ENCODE results near the gene MPRIP.

MPRIP gene

GRCh38 chr17:17052462-17053221, 10.4 kb downstream of the MPRIP start:
- DNase-seq: no peak

DNA sequence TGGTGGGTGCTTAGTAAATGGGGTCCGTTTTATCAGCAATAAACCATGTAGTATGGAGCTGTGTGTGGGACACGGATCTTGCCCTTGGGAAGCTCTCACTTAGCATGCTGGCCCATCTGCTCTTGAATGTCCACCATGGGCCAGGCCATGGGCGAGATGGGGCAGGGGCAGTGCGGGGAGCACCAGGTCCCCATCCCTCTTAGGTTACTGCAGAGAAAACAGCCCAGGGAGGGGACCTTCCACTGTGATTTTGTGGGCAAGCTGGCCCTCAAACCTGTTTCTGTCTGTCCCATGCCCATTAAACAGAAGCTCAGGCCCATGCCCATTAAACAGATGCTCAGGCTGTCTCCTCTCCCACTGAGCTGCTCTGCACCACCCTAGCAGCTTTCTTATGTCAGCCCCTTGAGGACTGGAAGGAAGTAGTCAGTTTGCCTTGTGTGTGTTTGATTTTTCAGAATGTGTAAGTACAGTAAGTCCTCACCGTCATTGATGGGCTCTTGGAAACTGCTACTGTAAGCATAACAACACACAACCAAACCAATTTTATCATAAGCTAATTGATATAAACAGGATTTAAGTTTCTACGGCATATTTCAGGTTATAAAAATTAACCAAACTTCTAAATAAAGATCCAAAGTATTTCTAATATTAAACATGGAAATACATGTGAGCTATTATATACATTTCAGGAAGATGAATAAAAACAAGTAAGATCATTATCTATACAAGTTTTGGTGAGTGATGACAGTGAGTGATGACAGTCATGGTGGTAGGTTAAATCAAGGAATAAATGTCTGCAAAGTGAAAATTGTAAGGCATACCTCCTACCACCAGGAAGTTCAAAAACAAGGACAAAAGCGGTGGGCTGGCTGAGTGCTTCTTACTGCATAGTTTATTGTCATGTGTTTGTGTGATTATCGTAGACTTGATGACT, 11.5 kb downstream of the MPRIP start:
- no peak for DNase-seq

- DNase-seq: no peak
These were observed 12.4 kb downstream of the MPRIP start for GRCh38 chr17:17054636-17055035.

- no peak for DNase-seq
These were observed 13.3 kb downstream of the MPRIP start for GRCh38 chr17:17055286-17056155.

GRCh38 chr17:17056156-17056539, 13.9 kb downstream of the MPRIP start:
- no peak for DNase-seq

DNA sequence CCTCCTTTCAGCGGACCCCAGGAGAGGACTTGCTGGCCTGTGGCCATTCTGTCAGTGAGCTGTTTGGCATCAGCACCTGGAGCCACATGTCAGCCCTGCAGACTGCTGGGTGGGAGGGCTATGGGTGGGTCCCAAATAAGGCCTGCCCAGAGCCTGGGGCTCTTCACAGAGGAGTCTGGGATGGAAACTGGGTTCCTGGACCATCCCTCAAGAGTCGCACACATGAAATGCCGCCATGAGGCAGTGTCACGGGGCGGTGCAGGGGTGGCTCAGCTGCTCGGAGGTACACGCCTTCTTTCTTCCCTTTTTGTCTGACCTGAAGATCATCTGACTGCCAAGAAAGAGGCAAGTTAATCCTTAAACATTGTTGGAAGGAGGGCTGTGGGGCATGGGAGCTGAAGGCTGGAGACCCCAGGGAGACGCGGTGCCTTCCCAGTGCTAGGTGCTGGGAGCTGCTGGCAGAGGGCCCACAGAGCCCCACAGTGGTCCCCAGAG, 14.8 kb downstream of the MPRIP start:
- no peak for DNase-seq

GRCh38 chr17:17058304-17058703, 16.0 kb downstream of the MPRIP start:
- no peak for DNase-seq

DNA sequence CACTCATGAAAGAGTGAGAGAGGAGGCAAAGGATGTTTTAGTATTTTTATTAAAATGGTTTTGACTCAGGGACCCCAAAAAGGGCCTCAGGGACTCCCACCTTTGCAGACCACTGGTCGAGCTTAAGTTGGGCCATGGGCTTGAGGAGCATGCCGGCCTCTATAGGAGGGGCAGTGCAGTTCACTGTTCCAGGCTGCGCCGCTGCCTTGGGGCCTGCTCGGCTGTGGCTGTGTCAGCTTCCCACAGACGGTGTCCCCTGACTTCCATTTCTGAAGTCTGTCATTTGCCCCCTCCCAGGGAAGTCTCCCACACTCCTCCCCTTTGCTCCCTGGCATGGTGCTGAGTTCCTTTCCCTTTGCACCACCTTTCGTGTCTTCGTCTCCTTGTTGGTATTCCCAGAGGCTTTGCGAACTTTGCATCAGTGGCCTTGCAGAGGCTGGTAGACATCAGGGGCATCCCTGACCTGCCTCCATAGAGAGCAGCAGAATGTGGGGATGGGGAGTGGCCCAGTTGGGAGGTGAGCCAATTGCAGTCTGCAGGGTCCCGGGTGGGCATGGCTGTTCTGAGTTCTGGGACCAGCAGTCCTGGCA, 17.1 kb downstream of the MPRIP start:
- DNase-seq: no peak

DNA sequence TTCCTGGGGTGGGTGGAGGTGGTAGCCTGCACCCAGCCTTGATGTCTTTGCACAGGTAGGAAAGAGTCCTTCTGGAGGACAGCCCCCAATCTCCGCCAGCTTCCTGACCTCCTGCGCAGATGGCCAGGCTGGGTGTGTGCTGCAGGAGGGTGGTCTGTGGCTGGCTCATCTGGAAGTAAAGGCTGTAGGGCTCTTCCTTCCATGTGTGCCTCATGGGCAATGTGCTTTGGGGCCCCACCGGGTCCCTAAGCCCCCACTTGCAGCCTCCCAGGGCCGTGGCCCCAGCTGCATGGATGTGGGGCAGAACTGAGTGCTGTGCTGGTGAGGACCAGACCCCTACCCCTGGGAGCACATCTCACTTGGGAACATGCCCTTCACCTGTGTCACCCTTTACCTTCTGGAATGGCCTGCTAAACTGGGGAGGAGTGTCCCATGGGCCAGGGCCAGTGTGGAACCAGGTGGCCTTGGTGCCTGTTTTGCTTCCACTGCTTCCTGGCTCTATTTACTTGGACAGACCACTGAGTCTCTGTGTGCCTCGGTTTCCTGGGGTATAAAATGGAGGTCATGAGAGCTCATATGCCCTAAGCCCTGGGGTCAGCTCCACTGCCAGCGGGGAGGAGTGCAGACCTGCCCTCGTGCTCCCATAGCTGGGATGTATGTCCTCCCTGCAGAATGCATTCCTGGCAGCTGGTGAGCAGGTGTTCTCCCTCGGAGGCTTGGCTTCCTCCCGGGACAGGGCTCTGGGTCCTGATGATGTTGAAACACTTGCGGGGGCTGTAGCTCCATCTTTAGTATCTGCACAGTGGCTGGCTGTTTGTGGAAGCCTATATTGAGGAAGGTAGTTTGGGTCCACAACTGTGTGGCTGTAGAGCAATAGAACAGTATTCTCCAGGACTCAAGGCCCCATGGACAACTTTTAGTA, 18.0 kb downstream of the MPRIP start:
- no peak for DNase-seq

DNA sequence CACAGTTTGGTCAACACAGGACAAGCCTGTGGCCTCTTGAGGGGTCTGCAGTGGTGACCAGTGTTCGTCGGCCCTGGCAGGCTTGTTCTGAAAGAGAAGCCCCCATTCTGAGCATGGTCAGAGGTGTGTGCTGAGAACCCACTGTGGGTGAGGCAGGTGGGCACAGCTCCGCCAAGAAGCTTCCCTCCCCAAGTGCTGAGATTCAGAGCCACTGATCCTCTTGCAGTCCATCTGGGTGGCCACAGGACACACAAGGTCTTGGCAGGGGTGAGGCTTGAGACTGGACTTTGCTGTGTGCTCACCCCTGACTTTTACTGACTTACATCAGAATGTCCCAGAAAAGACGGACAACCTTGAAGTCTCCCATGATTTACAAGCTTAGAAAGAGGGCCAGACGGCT, 18.7 kb downstream of the MPRIP start:
- no peak for DNase-seq

DNA sequence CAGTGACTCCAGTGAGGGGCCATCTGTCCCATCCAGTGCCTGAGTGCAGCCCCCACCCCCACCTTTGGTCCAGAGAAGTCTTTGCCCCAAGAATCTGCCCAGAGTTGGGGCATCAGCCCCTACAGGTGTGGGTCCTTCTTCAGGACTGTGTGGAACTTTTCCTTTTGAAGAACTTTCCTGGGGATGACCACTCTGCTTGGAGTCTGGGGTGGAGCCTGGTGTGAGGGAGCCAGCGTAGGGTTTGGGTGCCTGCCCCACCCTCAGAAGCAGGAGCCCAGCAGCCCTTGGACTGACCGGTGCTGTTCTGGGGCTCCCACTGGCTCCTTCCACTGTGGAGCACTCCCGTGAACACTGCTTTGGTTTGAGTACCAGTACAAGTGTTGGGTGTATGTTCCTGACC, 19.3 kb downstream of the MPRIP start:
- no peak for DNase-seq

DNA sequence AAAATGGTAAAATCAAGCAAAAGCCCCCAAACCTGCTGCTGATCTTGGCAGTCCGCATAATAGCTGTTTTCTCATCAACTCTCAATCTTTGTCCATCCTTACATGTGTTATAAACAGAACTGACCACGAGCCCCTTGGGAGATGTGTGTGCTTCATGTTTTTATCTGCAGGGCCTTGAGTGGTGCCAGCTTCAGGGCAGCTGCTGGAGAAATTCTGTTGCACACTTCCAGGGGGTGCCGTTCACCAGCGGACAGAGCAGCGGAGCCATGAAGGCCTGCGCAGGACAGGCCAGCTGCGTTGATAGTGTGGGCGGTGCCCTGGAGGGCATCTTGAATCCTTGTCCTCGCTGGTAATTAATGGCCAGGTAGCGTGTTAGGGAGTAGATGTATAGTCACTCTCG, 20.1 kb downstream of the MPRIP start:
- DNase-seq: no peak

DNA sequence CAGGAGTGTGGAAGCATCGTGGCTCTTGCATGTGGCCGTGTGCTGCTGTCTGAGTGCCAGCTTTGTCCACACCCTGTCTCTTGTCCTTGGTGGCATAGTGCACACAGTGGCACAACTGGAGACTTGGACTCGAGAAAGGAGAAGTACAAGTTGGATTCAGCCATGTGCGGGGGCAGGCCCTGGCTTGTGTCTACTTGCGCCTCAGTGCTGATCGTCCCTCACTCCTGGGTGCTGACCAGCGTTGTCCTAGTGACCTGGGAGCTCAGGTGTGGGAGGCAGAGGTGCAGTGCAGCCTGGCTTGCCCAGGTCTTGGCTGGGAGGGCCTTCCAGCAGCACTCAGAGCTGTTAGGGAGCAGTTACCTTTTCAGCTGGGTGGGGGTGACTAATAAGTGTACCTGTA, 20.6 kb downstream of the MPRIP start:
- no peak for DNase-seq

DNA sequence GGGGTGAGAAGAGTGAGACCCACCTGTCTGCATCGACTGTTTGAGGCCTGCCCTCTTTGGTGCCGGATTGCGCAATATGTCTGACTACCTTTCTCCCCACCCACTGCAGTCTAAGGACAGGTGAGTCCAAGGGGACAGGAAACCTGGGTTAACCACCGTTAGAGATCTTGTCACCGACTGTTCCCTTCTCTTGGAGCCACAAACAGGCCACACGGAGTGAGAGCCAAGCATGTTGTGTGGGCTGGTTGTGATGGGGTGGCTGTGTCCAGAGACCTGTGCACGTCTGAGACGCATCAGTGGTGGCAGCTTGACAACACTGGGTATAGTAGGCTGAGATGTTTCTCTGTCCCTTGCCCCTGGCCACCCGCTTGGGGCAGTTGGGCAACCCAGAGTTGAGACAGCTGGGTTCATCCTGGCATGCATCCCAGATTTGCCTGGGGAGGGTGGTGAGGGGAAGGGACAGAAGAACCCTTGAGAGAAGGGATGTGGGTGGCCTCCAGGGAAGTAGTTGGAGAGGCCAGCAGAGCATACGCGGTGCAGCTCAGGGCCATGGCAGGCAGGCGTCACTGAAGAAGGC, 21.4 kb downstream of the MPRIP start:
- no peak for DNase-seq

DNA sequence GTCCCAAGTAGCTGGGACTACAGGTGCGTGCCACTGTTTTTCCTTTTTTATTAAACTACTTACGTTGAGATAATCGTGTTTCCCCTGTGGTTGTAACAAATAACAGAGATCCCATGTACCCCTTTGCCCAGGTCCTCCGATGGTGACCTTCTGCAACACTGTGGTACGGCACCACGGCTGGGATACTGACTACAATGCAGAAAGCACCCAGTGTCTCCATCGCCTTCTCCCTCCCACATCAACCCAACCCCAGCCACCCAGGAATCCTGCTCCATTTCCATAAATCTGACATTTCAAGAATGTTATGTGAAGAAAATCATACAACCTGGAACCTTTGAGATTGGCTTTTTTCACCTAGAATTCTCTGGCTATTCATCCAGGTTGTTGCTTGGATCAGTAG, 22.1 kb downstream of the MPRIP start:
- DNase-seq: no peak

GRCh38 chr17:17066021-17066420, 23.8 kb downstream of the MPRIP start:
- DNase-seq: no peak

DNA sequence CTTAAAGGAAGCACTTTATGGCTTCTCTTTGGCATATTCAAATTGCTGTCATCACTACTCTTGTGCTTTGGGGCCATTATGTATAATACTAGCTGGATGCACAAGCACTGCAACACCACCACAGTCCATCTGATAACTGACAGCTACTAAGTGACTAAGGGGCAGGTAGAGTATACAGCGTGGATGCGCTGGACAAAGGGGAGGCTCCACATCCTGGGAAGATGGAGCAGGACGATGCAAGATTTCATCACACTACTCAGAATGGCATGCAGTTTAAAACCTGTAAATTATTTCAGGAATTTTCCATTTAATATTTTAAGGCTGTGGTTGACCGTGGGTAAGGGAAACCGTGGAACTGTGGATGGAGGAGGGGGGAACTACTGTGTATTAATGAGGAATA, 25.0 kb downstream of the MPRIP start:
- DNase-seq: peak; percentile 92

GRCh38 chr17:17069849-17070248, 27.6 kb downstream of the MPRIP start:
- no peak for DNase-seq

GRCh38 chr17:17070931-17071330, 28.7 kb downstream of the MPRIP start:
- no peak for DNase-seq

- peak; percentile 74 for DNase-seq
These were observed 29.5 kb downstream of the MPRIP start for GRCh38 chr17:17071531-17072360.
